ENCODE data around the gene RFXANK.

RFXANK gene

GRCh38 chr19:19250196-19250801, 58.2 kb downstream of the RFXANK start:
- Histone ChIP-seq H3K4me1 (ENCODE audit: insufficient read depth, low read length, poor library complexity, severe bottlenecking) (no peaks in the 10 kb centered on the region), H4K20me1 (ENCODE audit: insufficient read depth, low read length, poor library complexity, severe bottlenecking) (no peaks in the 10 kb centered on the region), H3K9ac (ENCODE audit: low read depth, low read length, poor library complexity, severe bottlenecking) (no peak overlapping the region), H3K36me3 (ENCODE audit: insufficient read depth, low read length) (no peaks in the 10 kb centered on the region), H3K4me2 (ENCODE audit: low read depth, low read length, poor library complexity, severe bottlenecking) (no peak overlapping the region), H3K9me3 (ENCODE audit: insufficient read depth, low read depth, low read length) (no peaks in the 10 kb centered on the region), H3K79me2 (ENCODE audit: insufficient read depth, low read length) (no peaks in the 10 kb centered on the region), H3K9me2 (replicated peaks; ENCODE audit: low read depth, low read length) (no peaks in the 10 kb centered on the region), H3K27me3 (ENCODE audit: insufficient read depth, low read length, poor library complexity, severe bottlenecking) (no peaks in the 10 kb centered on the region), H2AFZ (ENCODE audit: low read length) (no peak overlapping the region), H3F3A (ENCODE audit: low read depth) (no peaks in the 10 kb centered on the region), H3K4me3 (ENCODE audit: low read length, poor library complexity, severe bottlenecking) (no peak overlapping the region)
- TF ChIP-seq CTCF (conservative IDR thresholded peaks at IDR 0.05; ENCODE audit: low read length) (no peak), EZH2phosphoT487 (IDR thresholded peaks at IDR 0.05; ENCODE audit: borderline replicate concordance) (no peak)

Data from Loucy (cell line).